PC-3 (cell line): Measurements from ENCODE around the gene SLC13A2. TPM values are rescaled to one million over a fixed set of nuclear protein-coding genes. Genes with fewer than 3 reads are reported as not detected.
A peak's percentile ranks its signal among the peaks of the same experiment; 100 is the strongest.

Experiments
- ATAC-seq: fragments of 200-7000 bp; cut with Tn5 transposase; 2 replicates; pipeline ENCODE4 v1.9.1; 2020; ENCODE audit warnings: mild to moderate bottlenecking, moderate library complexity
- BruUV-seq: library from RNA; stranded (reverse); fragments of 400-500 nt; replicated peaks from 2 replicates; lab custom pipeline; 2021; lab: Mats Ljungman, UMichigan
- CTCF ChIA-PET: fragments of 300-600 bp; sonication (Branson Sonifier 250); formaldehyde crosslinking; loops from one replicate; lab custom pipeline; 2022; ENCODE audit warnings: antibody characterized with exemption; lab: Charles Lee
- POLR2A ChIA-PET: fragments of 300-600 bp; sonication (Branson Sonifier 250); formaldehyde crosslinking; loops from one replicate; lab custom pipeline; 2022; ENCODE audit warnings: antibody characterized with exemption; ENCODE audit not compliant: unreplicated experiment; lab: Charles Lee
- DNase-seq: peaks from one replicate; pipeline ENCODE4 v3.0.0-alpha.2; 2015
- H2AFZ ChIP-seq: fragments of 300-600 bp; sonication (generic); 2 replicates; pipeline ENCODE4 v1.6.0; 2016; ENCODE audit warnings: antibody characterized with exemption, low read length
- H3F3A ChIP-seq: fragments of 300-600 bp; sonication (generic); one replicate; pipeline ENCODE4 v1.6.0; 2017; ENCODE audit warnings: antibody characterized with exemption, low read length, control low read depth, mild to moderate bottlenecking; ENCODE audit not compliant: unreplicated experiment
- H3K27ac ChIP-seq: fragments of 300-600 bp; sonication (generic); 2 replicates; pipeline ENCODE4 v1.5.1; 2016; ENCODE audit warnings: mild to moderate bottlenecking, low read length
- H3K27me3 ChIP-seq: fragments of 300-600 bp; sonication (generic); 2 replicates; pipeline ENCODE4 v1.6.1; 2016; ENCODE audit warnings: low read length, mixed read lengths
- H3K36me3 ChIP-seq: fragments of 300-600 bp; sonication (generic); 2 replicates; pipeline ENCODE4 v1.6.1; 2016; ENCODE audit warnings: low read depth, mixed run types, low read length, mixed read lengths
- H3K4me1 ChIP-seq: fragments of 300-600 bp; sonication (generic); 2 replicates; pipeline ENCODE4 v1.5.1; 2016; ENCODE audit warnings: low read length; ENCODE audit not compliant: insufficient read depth
- H3K4me2 ChIP-seq: fragments of 300-600 bp; sonication (generic); 2 replicates; pipeline ENCODE4 v1.6.0; 2016; ENCODE audit warnings: low read length
- H3K4me3 ChIP-seq: fragments of 300-600 bp; sonication (generic); 2 replicates; pipeline ENCODE4 v1.5.1; 2016; ENCODE audit warnings: mild to moderate bottlenecking, low read length, mixed read lengths
- H3K79me2 ChIP-seq: fragments of 300-600 bp; sonication (generic); 2 replicates; pipeline ENCODE4 v1.6.1; 2017; ENCODE audit warnings: low read length, mixed read lengths
- H3K9ac ChIP-seq: fragments of 300-600 bp; sonication (generic); 2 replicates; pipeline ENCODE4 v1.6.0; 2016; ENCODE audit warnings: mild to moderate bottlenecking, low read length
- H3K9me2 ChIP-seq: fragments of 300-600 bp; sonication (generic); replicated peaks from 2 replicates; pipeline ENCODE4 v1.6.1; 2016; ENCODE audit warnings: mixed run types, low read length, mixed read lengths
- H3K9me3 ChIP-seq: fragments of 300-600 bp; sonication (generic); 2 replicates; pipeline ENCODE4 v1.6.1; 2016; ENCODE audit warnings: low read length, mixed read lengths
- H4K20me1 ChIP-seq: fragments of 300-600 bp; sonication (generic); 2 replicates; pipeline ENCODE4 v1.6.1; 2016; ENCODE audit warnings: low read length, mixed read lengths
- EZH2 ChIP-seq: fragments of 300-600 bp; sonication (generic); IDR thresholded peaks from one replicate; pipeline ENCODE4 v1.6.1; 2017; ENCODE audit warnings: antibody characterized with exemption, mild to moderate bottlenecking, low read length; ENCODE audit not compliant: unreplicated experiment
- EZH2phosphoT487 ChIP-seq: fragments of 300-600 bp; sonication (generic); IDR thresholded peaks from 2 replicates; pipeline ENCODE4 v1.6.1; 2018; ENCODE audit warnings: mild to moderate bottlenecking, antibody characterized with exemption, low read length, borderline replicate concordance
- intact Hi-C: fragments of 100-400 bp; cut with micrococcal nuclease; formaldehyde crosslinking; loops from 2 replicates; pipeline ENCODE4 v1.9.0; 2023
- total RNA-seq: library from RNA; depleted of rRNA; stranded (reverse); fragments of >200 nt; gene quantifications from 2 replicates; pipeline ENCODE4 v1.2.3, GENCODE V29; 2014
- TF ChIP-seq, protein P1 (sequence below): fragments of 300-600 bp; sonication (generic); conservative IDR thresholded peaks from 2 replicates; pipeline ENCODE4 v1.5.1; 2017; ENCODE audit warnings: antibody characterized with exemption, low read depth, mild to moderate bottlenecking, low read length

The SLC13A2 gene
- total RNA-seq, 1 experiment from 2014 or later, result not detected

DNA sequence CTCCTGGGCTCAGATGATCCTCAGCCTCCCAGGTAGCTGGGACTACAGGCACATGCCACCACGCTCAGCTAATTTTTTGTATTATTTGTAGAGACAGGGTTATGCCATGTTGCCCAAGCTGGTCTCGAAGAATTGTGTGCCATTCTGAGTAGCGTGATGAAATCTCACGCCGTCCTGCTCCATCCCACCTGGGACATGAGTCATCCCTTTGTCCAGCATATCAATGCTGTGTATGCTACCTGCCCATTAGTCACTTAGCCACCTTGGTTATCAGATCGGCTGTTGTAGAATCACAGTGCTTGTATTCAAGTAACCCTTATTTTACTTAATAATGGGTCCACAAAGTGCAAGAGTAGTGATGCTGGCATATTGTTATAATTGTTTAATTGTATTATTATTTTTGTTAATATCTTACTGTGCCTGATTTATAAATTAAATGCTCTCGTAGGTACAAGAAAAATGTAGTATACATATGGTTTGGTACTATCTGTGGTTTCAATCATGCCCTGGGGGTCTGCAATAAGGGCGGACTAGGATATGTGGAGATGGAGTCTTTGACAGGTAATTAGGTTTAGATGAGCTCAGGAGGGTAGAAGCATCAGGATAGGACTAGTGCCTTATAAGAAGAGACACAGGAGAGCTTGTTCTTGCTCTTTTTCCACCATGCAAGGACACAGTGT is 26.6 kb upstream of the SLC13A2 start:
- Histone ChIP-seq H3K4me2 (no peak overlapping the region), H3K4me3 (no peak overlapping the region), H3K4me1 (no peaks in the 10 kb centered on the region), H3K9me2 (no peaks in the 10 kb centered on the region), H4K20me1 (no peaks in the 10 kb centered on the region), H3K27ac (no peak overlapping the region), H2AFZ (no peak overlapping the region), H3K9me3 (no peaks in the 10 kb centered on the region), H3K27me3 (peaks cover 7% of the 10 kb centered on the region; the same call in 1 of the 2 replicates), H3K36me3 (no peaks in the 10 kb centered on the region), H3K79me2 (no peaks in the 10 kb centered on the region), H3F3A (no peaks in the 10 kb centered on the region), H3K9ac (no peak overlapping the region)
- no peak for ATAC-seq
- intact Hi-C loops, result no loop called here
- DNase-seq, result peak; percentile 45
- BruUV-seq, result no TSS peak
- CTCF ChIA-PET, result no interaction called here
- POLR2A ChIA-PET, result no interaction called here
- TF ChIP-seq EZH2, result no peak
- TF ChIP-seq EZH2phosphoT487, result no peak
- TF ChIP-seq, protein P1, sequence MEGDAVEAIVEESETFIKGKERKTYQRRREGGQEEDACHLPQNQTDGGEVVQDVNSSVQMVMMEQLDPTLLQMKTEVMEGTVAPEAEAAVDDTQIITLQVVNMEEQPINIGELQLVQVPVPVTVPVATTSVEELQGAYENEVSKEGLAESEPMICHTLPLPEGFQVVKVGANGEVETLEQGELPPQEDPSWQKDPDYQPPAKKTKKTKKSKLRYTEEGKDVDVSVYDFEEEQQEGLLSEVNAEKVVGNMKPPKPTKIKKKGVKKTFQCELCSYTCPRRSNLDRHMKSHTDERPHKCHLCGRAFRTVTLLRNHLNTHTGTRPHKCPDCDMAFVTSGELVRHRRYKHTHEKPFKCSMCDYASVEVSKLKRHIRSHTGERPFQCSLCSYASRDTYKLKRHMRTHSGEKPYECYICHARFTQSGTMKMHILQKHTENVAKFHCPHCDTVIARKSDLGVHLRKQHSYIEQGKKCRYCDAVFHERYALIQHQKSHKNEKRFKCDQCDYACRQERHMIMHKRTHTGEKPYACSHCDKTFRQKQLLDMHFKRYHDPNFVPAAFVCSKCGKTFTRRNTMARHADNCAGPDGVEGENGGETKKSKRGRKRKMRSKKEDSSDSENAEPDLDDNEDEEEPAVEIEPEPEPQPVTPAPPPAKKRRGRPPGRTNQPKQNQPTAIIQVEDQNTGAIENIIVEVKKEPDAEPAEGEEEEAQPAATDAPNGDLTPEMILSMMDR, result no peak

DNA sequence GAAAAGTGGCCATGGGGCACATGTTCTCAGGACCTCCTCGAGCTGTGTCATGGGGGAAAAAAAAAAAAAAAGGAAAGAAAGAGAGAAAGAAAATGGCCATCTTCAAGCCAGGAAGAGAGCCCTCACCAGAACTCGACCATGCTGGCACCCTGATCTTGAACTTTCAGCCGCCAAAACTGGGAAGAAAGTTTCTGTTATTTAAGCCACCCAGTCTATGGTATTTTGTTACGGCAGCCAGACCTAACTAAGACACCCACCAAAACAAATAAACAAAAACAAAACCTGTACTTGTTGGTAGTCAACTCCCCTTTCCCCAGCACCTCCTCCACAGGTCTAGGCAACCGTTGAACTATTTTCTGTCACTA is 26.1 kb upstream of the SLC13A2 start:
- DNase-seq, result no peak
- ChIA-PET POLR2A (no interaction called here), CTCF (no interaction called here)
- Histone ChIP-seq H3K9ac (no peak overlapping the region), H3K79me2 (no peaks in the 10 kb centered on the region), H3F3A (no peaks in the 10 kb centered on the region), H3K27me3 (peaks cover 4% of the 10 kb centered on the region; the same call in 1 of the 2 replicates), H2AFZ (no peak overlapping the region), H3K9me2 (no peaks in the 10 kb centered on the region), H3K4me1 (no peaks in the 10 kb centered on the region), H3K36me3 (no peaks in the 10 kb centered on the region), H3K27ac (no peak overlapping the region), H3K4me2 (no peak overlapping the region), H3K9me3 (no peaks in the 10 kb centered on the region), H4K20me1 (no peaks in the 10 kb centered on the region), H3K4me3 (no peak overlapping the region)
- intact Hi-C loops, result no loop called here
- no TSS peak for BruUV-seq
- TF ChIP-seq, protein P1, result no peak
- TF ChIP-seq EZH2 (no peak), EZH2phosphoT487 (no peak)
- no peak for ATAC-seq

DNA sequence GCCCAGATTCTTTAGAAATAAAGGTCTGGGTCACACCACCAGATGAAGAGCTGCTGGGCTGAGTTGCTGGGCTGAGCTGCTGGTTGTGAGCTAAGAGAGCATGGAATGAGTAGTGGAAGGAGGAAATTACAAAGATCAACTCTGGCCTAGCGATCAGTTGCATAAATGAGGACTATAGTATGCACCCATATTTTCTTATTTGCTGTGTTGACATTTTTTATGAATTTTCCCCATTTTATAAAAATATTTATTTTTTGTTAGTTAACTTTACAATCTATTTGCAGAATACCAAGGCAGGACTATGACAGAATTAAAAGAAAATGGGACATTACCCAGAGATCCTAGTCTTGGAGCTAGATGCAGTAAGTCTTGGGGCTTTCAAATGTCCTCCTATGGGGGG is 23.6 kb upstream of the SLC13A2 start:
- no peaks in the 10 kb centered on the region for H3K79me2 ChIP-seq
- ATAC-seq (no peak), DNase-seq (no peak)
- intact Hi-C loops, result no loop called here
- H3K27me3 ChIP-seq, result peaks cover 4% of the 10 kb centered on the region; the same call in 1 of the 2 replicates
- H3K9ac ChIP-seq, result no peak overlapping the region
- ChIA-PET POLR2A (no interaction called here), CTCF (interaction anchor here (0.5 kb wide), 1 partner anchor 565 kb away, joined by 6 read pairs; no protein-coding TSS in a partner anchor)
- H2AFZ ChIP-seq, result no peak overlapping the region
- no peaks in the 10 kb centered on the region for H3F3A ChIP-seq
- TF ChIP-seq EZH2phosphoT487, result no peak
- TF ChIP-seq EZH2, result no peak
- no peaks in the 10 kb centered on the region for H3K4me1 ChIP-seq
- H3K9me3 ChIP-seq, result no peaks in the 10 kb centered on the region
- no peak overlapping the region for H3K4me2 ChIP-seq
- H3K4me3 ChIP-seq, result no peak overlapping the region
- no TSS peak for BruUV-seq
- H3K27ac ChIP-seq, result no peak overlapping the region
- no peaks in the 10 kb centered on the region for H4K20me1 ChIP-seq
- H3K9me2 ChIP-seq, result no peaks in the 10 kb centered on the region
- no peaks in the 10 kb centered on the region for H3K36me3 ChIP-seq
